A172 (cell line): ENCODE measurements around the gene FMOD. TPM values are rescaled to one million over a fixed set of nuclear protein-coding genes. Genes with fewer than 3 reads are reported as not detected.
A peak's percentile ranks its signal among the peaks of the same experiment; 100 is the strongest.
"Not testable (repeated sequence)": the region's sequence is repeated elsewhere in the genome, so short reads cannot be mapped to it uniquely, and the experiment has no call there.

Experiments
- DNase-seq: peaks from one replicate; pipeline ENCODE4 v3.0.0-alpha.2; 2015; ENCODE audit warnings: low spot score
- total RNA-seq: library from RNA; depleted of rRNA; stranded (reverse); fragments of >200 nt; shearing (Covaris generic); gene quantifications from 2 replicates; pipeline ENCODE4 v1.2.3, GENCODE V29; 2014; rRNA removed

The FMOD gene
- total RNA-seq, 1 experiment from 2014 or later: not detected

- peak; percentile 61 for DNase-seq
These were observed 44.6 kb downstream of the FMOD start for GRCh38 chr1:203306089-203306964.

GRCh38 chr1:203305809-203306088 is 45.2 kb downstream of the FMOD start:
- no peak for DNase-seq

- DNase-seq: peak; percentile 80
These were observed 45.8 kb downstream of the FMOD start, which contains the start of gene BTG2 for GRCh38 chr1:203304919-203305808. TSS of gene BTG2 (plus strand) at chr1:203305519. CDS start at chr1:203305607, 88 bp downstream.

GRCh38 chr1:203304391-203304918 is 46.5 kb downstream of the FMOD start:
- DNase-seq: no peak

GRCh38 chr1:203302894-203303293 is 48.0 kb downstream of the FMOD start:
- DNase-seq: no peak

GRCh38 chr1:203302456-203302855 is 48.5 kb downstream of the FMOD start:
- no peak for DNase-seq

- DNase-seq: no peak
These were observed 49.6 kb downstream of the FMOD start for GRCh38 chr1:203301331-203301668.

GRCh38 chr1:203300441-203301330 is 50.2 kb downstream of the FMOD start:
- no peak for DNase-seq

- not testable (repeated sequence) for DNase-seq
These were observed 51.0 kb downstream of the FMOD start for GRCh38 chr1:203299719-203300429.

- no peak for DNase-seq
These were observed 51.8 kb downstream of the FMOD start for GRCh38 chr1:203299169-203299568.

- DNase-seq: no peak
These were observed 54.4 kb downstream of the FMOD start for GRCh38 chr1:203296460-203297073.

GRCh38 chr1:203295796-203296195 is 55.1 kb downstream of the FMOD start:
- DNase-seq: no peak

GRCh38 chr1:203291201-203292096 is 59.5 kb downstream of the FMOD start:
- no peak for DNase-seq

Other genes starting within 250 kb of the FMOD start
- 21.1 and 30.6 TPM in 2 replicates for gene ADORA1, start 223.4 kb downstream of the FMOD start, total RNA-seq
- 0.36 and 0.38 TPM in 2 replicates for gene MYBPH, start 175.3 kb downstream of the FMOD start, total RNA-seq
- gene CHI3L1, start 164.4 kb downstream of the FMOD start, total RNA-seq: 0.24 and 3.3 TPM in 2 replicates
- gene CHIT1, start 121.4 kb downstream of the FMOD start, total RNA-seq: 0.14 TPM in 1 of 2 replicates, not detected in the other
- 11.3 and 13.2 TPM in 2 replicates for gene BTG2, start 45.6 kb downstream of the FMOD start, total RNA-seq
- 0.07 TPM in 1 of 2 replicates, not detected in the other for gene PRELP, start 124.7 kb upstream of the FMOD start, total RNA-seq
- not detected in 2 replicates for gene OPTC, start 143.0 kb upstream of the FMOD start, total RNA-seq